H1 (cell line): ENCODE measurements around the gene HOXD11. TPM values are rescaled to one million over a fixed set of nuclear protein-coding genes. Genes with fewer than 3 reads are reported as not detected.

Source experiments
- CTCF ChIA-PET: fragments of 300-600 bp; sonication (Branson Sonifier 250); formaldehyde crosslinking; loops from one replicate; lab custom pipeline; 2021; ENCODE audit not compliant: partially characterized antibody; lab: Charles Lee
- POLR2A ChIA-PET: fragments of 300-600 bp; sonication (Branson Sonifier 250); formaldehyde crosslinking; loops from one replicate; lab custom pipeline; 2021; ENCODE audit warnings: inconsistent platforms; ENCODE audit not compliant: partially characterized antibody; lab: Charles Lee
- DNase-seq, 2 experiments: peaks; one replicate each; pipeline versions ENCODE4 v3.0.0 to v3.0.0-alpha.2; 2010 to 2022; ENCODE audit warnings: low spot score in 2 of 2, low read depth in 1 of 2, mixed read lengths in 1 of 2
- FAIRE-seq: peaks from 2 replicates; lab custom pipeline; 2011; peaks lifted over from hg19 to GRCh38; lab: Jason Lieb, UNC
- H2AFZ ChIP-seq: 2 replicates; pipeline ENCODE4 v1.8.1; 2012; ENCODE audit warnings: low read length, inconsistent platforms
- H2AK5ac ChIP-seq: 2 replicates; pipeline ENCODE4 v1.6.1; 2013; ENCODE audit warnings: low read depth, low read length
- H2BK120ac ChIP-seq: replicated peaks from 2 replicates; pipeline ENCODE3; 2013; ENCODE audit warnings: low read depth, low read length, inconsistent platforms
- H2BK12ac ChIP-seq: 2 replicates; pipeline ENCODE4 v1.6.1; 2013; ENCODE audit warnings: low read depth, low read length
- H2BK15ac ChIP-seq: 2 replicates; pipeline ENCODE4 v1.6.1; 2013; ENCODE audit warnings: low read length
- H2BK20ac ChIP-seq: 2 replicates; pipeline ENCODE4 v1.6.1; 2013; ENCODE audit warnings: low read length
- H2BK5ac ChIP-seq: 2 replicates; pipeline ENCODE4 v1.6.1; 2013; ENCODE audit warnings: low read depth, low read length
- H3K14ac ChIP-seq: 2 replicates; pipeline ENCODE4 v1.6.1; 2013; ENCODE audit warnings: inconsistent platforms; ENCODE audit not compliant: insufficient read length
- H3K18ac ChIP-seq: 2 replicates; pipeline ENCODE4 v1.6.1; 2013; ENCODE audit warnings: low read length; ENCODE audit errors: extremely low read depth
- H3K23ac ChIP-seq: 2 replicates; pipeline ENCODE4 v1.6.1; 2013; ENCODE audit warnings: inconsistent platforms; ENCODE audit not compliant: insufficient read length
- H3K23me2 ChIP-seq: 2 replicates; pipeline ENCODE4 v1.6.1; 2013; ENCODE audit warnings: low read depth, low read length
- H3K27ac ChIP-seq: 2 replicates; pipeline ENCODE4 v1.6.1; 2011; ENCODE audit warnings: low read depth, low read length, inconsistent platforms
- H3K27me3 ChIP-seq, 4 experiments: replicated peaks in 1 of 4; 1 replicate in 1 of 4; 2 replicates in 3 of 4; pipeline versions ENCODE4 v1.6.1 to v1.8.1; 2011 to 2013; ENCODE audit warnings: low read length in 3 of 4, mild to moderate bottlenecking in 3 of 4, inconsistent platforms in 2 of 4, mixed read lengths in 2 of 4, moderate library complexity in 1 of 4; ENCODE audit not compliant: control insufficient read depth in 3 of 4, insufficient read depth in 3 of 4; ENCODE audit errors: extremely low read depth in 1 of 4
- H3K36me3 ChIP-seq, 4 experiments: 2 replicates each; pipeline versions ENCODE4 v1.6.1 to v1.8.1; 2011 to 2013; ENCODE audit warnings: mild to moderate bottlenecking in 4 of 4, low read length in 3 of 4, moderate library complexity in 2 of 4, control low read depth in 1 of 4, inconsistent platforms in 1 of 4; ENCODE audit not compliant: insufficient read depth in 4 of 4, control insufficient read depth in 2 of 4
- H3K4ac ChIP-seq: replicated peaks from 2 replicates; pipeline ENCODE3; 2013; ENCODE audit warnings: low read length, low read depth, mixed read lengths, inconsistent platforms; ENCODE audit not compliant: insufficient read length
- H3K4me1 ChIP-seq, 4 experiments: replicated peaks in 1 of 4; 1 replicate in 1 of 4; 2 replicates in 3 of 4; pipeline versions ENCODE4 v1.6.1 to v1.8.1; 2011 to 2013; ENCODE audit warnings: low read length in 3 of 4, inconsistent platforms in 2 of 4, mixed read lengths in 1 of 4; ENCODE audit not compliant: insufficient read depth in 4 of 4, control insufficient read depth in 3 of 4
- H3K4me2 ChIP-seq, 2 experiments: 2 replicates each; pipeline versions ENCODE4 v1.6.1 to v1.8.1; 2011 to 2013; ENCODE audit warnings: low read depth in 2 of 2, low read length in 2 of 2, control low read depth in 1 of 2, inconsistent platforms in 1 of 2, mild to moderate bottlenecking in 1 of 2; ENCODE audit not compliant: insufficient read depth in 1 of 2
- H3K4me3 ChIP-seq, 4 experiments: fragments of 200-600, 300-600 bp in 1 of 4; sonication (generic), shearing (Covaris generic), sonication (Bioruptor Twin) in 1 of 4; 2 replicates each; pipeline versions ENCODE4 v1.5.1 to v1.8.1; 2011 to 2016; ENCODE audit warnings: low read length in 4 of 4, low read depth in 3 of 4, control low read depth in 2 of 4, inconsistent platforms in 2 of 4, mild to moderate bottlenecking in 2 of 4, mixed read lengths in 1 of 4, moderate library complexity in 1 of 4; ENCODE audit not compliant: insufficient read depth in 2 of 4; ENCODE audit errors: extremely low read depth in 1 of 4
- H3K56ac ChIP-seq: replicated peaks from 2 replicates; pipeline ENCODE3; 2013; ENCODE audit warnings: low read depth, mild to moderate bottlenecking, mixed read lengths, low read length, inconsistent platforms; ENCODE audit not compliant: insufficient read length
- H3K79me1 ChIP-seq: 2 replicates; pipeline ENCODE4 v1.6.1; 2013; ENCODE audit warnings: low read depth, low read length, control low read depth
- H3K79me2 ChIP-seq, 2 experiments: 2 replicates each; pipeline versions ENCODE4 v1.6.1 to v1.8.1; 2012 to 2013; ENCODE audit warnings: low read length in 2 of 2, mild to moderate bottlenecking in 2 of 2, inconsistent platforms in 1 of 2; ENCODE audit not compliant: insufficient read depth in 2 of 2, control insufficient read depth in 1 of 2
- H3K9ac ChIP-seq, 4 experiments: replicated peaks in 1 of 4; 1 replicate in 1 of 4; 2 replicates in 3 of 4; pipeline versions ENCODE4 v1.6.1 to v1.8.1; 2011 to 2013; ENCODE audit warnings: low read depth in 3 of 4, low read length in 3 of 4, control low read depth in 2 of 4, mild to moderate bottlenecking in 2 of 4, moderate library complexity in 2 of 4, inconsistent platforms in 1 of 4; ENCODE audit errors: extremely low read depth in 1 of 4
- H3K9me3 ChIP-seq, 2 experiments: 2 replicates each; pipeline versions ENCODE4 v1.6.1 to v1.8.1; 2012 to 2013; ENCODE audit warnings: mild to moderate bottlenecking in 2 of 2, moderate library complexity in 2 of 2, control low read depth in 1 of 2, inconsistent platforms in 1 of 2, low read depth in 1 of 2, low read length in 1 of 2, mixed read lengths in 1 of 2; ENCODE audit not compliant: insufficient read depth in 2 of 2
- H4K20me1 ChIP-seq, 2 experiments: replicated peaks in 1 of 2; 2 replicates each; pipeline versions ENCODE3 to v1.8.1; 2011 to 2013; ENCODE audit warnings: inconsistent platforms in 2 of 2, low read length in 2 of 2, mild to moderate bottlenecking in 1 of 2; ENCODE audit not compliant: insufficient read depth in 2 of 2, control insufficient read depth in 1 of 2
- H4K5ac ChIP-seq: 2 replicates; pipeline ENCODE4 v1.6.1; 2013; ENCODE audit warnings: low read length, low read depth, mixed read lengths, inconsistent platforms; ENCODE audit not compliant: insufficient read length
- H4K8ac ChIP-seq: 2 replicates; pipeline ENCODE4 v1.8.0; 2013; ENCODE audit warnings: mild to moderate bottlenecking, moderate library complexity, low read length, inconsistent platforms; ENCODE audit not compliant: insufficient read depth; ENCODE audit errors: extremely low read depth
- H4K91ac ChIP-seq: replicated peaks from 2 replicates; pipeline ENCODE3; 2013; ENCODE audit warnings: low read length, mixed read lengths, inconsistent platforms; ENCODE audit not compliant: insufficient read length
- CHD1 ChIP-seq: IDR thresholded peaks from 2 replicates; pipeline ENCODE4 v1.6.1; 2012; ENCODE audit warnings: low read depth, low read length, improper control_type of control experiment
- CREB1 ChIP-seq: IDR thresholded peaks from 2 replicates; pipeline ENCODE4 v1.6.1; 2012; ENCODE audit warnings: inconsistent platforms
- CTBP2 ChIP-seq: IDR thresholded peaks from 2 replicates; pipeline ENCODE4 v1.7.0; 2011; ENCODE audit warnings: borderline replicate concordance, mild to moderate bottlenecking, moderate library complexity, mixed read lengths, low read length; ENCODE audit not compliant: insufficient read depth, insufficient read length
- FOSL1 ChIP-seq: IDR thresholded peaks from 2 replicates; pipeline ENCODE4 v1.6.1; 2011; ENCODE audit warnings: mild to moderate bottlenecking, low read depth, low read length, moderate library complexity; ENCODE audit not compliant: insufficient read depth
- JUN ChIP-seq: IDR thresholded peaks from 2 replicates; pipeline ENCODE4 v1.6.1; 2011; ENCODE audit warnings: low read depth, mild to moderate bottlenecking, improper control_type of control experiment, low read length
- NANOG ChIP-seq: IDR thresholded peaks from 2 replicates; pipeline ENCODE4 v1.6.1; 2011; ENCODE audit warnings: low read length, low read depth, mild to moderate bottlenecking, inconsistent platforms; ENCODE audit not compliant: insufficient read depth, poor library complexity, severe bottlenecking
- RBBP5 ChIP-seq: IDR thresholded peaks from 2 replicates; pipeline ENCODE4 v1.7.1; 2012; ENCODE audit warnings: low read depth, mild to moderate bottlenecking, inconsistent platforms, low read length, moderate library complexity, borderline replicate concordance
- RNF2 ChIP-seq: fragments of 200-900, 300-1000 bp; sonication (generic); IDR thresholded peaks from 2 replicates; pipeline ENCODE4 v1.7.1; 2016; ENCODE audit warnings: borderline replicate concordance, low read depth, mild to moderate bottlenecking, antibody characterized with exemption, low read length; ENCODE audit not compliant: poor library complexity, severe bottlenecking; ENCODE audit errors: missing control alignments
- SP2 ChIP-seq: IDR thresholded peaks from 2 replicates; pipeline ENCODE4 v1.6.1; 2012; ENCODE audit warnings: mild to moderate bottlenecking, low read length, inconsistent platforms
- TCF12 ChIP-seq: IDR thresholded peaks from 2 replicates; pipeline ENCODE4 v1.6.1; 2011; ENCODE audit warnings: low read depth, mild to moderate bottlenecking, low read length
- WGBS, 2 experiments: shearing (Covaris generic) in 1 of 2; methylation state at CpG; one replicate each; pipeline versions ENCODE4 v1.1.6 to v1.1.7; 2013 to 2015; ENCODE audit warnings: low lambda C conversion rate in 2 of 2, mixed read lengths in 2 of 2, inconsistent platforms in 1 of 2, low coverage in 1 of 2, missing lambda C conversion rate in 1 of 2; ENCODE audit not compliant: insufficient replicate concordance in 2 of 2, insufficient coverage in 1 of 2, insufficient read length in 1 of 2; ENCODE audit errors: extremely low coverage in 1 of 2, missing lambda C conversion rate in 1 of 2; 5-methylcytosine and 5-hydroxymethylcytosine counted together
- polyA plus RNA-seq, 7 experiments: library from polyadenylated mRNA; depleted of rRNA in 3 of 7; stranded (reverse) in 5 of 7; unstranded in 2 of 7; fragments of >200 nt in 5 of 7; fragments of 200-250 nt in 2 of 7; gene quantifications; 1 replicate in 5 of 7; 2 replicates in 1 of 7; 4 replicates in 1 of 7; pipeline versions ENCODE4 v1.2.1 to v1.2.3, GENCODE V29; 2011 to 2013; ENCODE audit warnings: missing spikeins in 2 of 7, mixed read lengths in 2 of 7
- total RNA-seq: library from RNA; stranded (reverse); fragmentation: NEBNext Ultra II Directional; extraction: Animal tissue kit (Norgen Biotek cat#: 25700); gene quantifications from 2 replicates; pipeline ENCODE4 v1.2.1, GENCODE V29; 2021

HOXD11 gene
- total and polyA plus RNA-seq, 2 of the 8 experiments (the other 6 are each of a cell fraction or from before 2014, with no cell fraction given): not detected

GRCh38 chr2:176105078-176105729 is 1.9 kb upstream of the HOXD11 start:
- Histone ChIP-seq H3K79me1 (no peaks in the 10 kb centered on the region), H2BK5ac (0 out of 2 replicates have a peak overlapping the region, but pooled peaks have one; percentile 24), H3K27me3 (peaks cover 98 to 99% (median 99%) of the 10 kb centered on the region in 4 experiments), H3K23ac (no peak overlapping the region), H3K23me2 (0 out of 2 replicates have a peak, but pooled peaks cover 2% of the 10 kb centered on the region), H2BK120ac (no peak overlapping the region), H3K27ac (no peak overlapping the region), H2BK20ac (no peak overlapping the region), H2AFZ (no peak overlapping the region), H4K8ac (peak overlapping the region; percentile 79; the same call in 1 of the 2 replicates), H3K9me3 (no peaks in the 10 kb centered on the region), H3K36me3 (peaks cover 0 to 4% (median 0%) of the 10 kb centered on the region in 4 experiments; a peak in 1 of 8 replicates), H3K9ac (no peak overlapping the region), H3K4me1 (peaks cover 0 to 24% (median 13%) of the 10 kb centered on the region in 4 experiments; a peak in 5 of 7 replicates), H2AK5ac (no peak overlapping the region), H3K79me2 (no peaks in the 10 kb centered on the region), H4K20me1 (peaks cover 12 to 47% of the 10 kb centered on the region in 2 experiments), H4K91ac (no peak overlapping the region), H4K5ac (no peak overlapping the region), H3K56ac (no peak overlapping the region), H3K4me2 (peak overlapping the region; percentile 42 to 62; a peak in 3 of 4 replicates), H3K4me3 (peak overlapping the region in 1 of 4 experiments; percentile 50; a peak in 2 of 8 replicates), H3K4ac (no peak overlapping the region), H3K18ac (no peak overlapping the region; the same call in none of the 2 replicates), H2BK12ac (peak overlapping the region; percentile 94; the same call in 1 of the 2 replicates), H3K14ac (no peak overlapping the region), H2BK15ac (peak overlapping the region; percentile 88; the same call in 1 of the 2 replicates)
- ChIA-PET POLR2A (interaction anchor here (0.6 to 2.5 kb wide), 6 partner anchors 8 to 82 kb away, joined by 3 to 12 read pairs (median 4); no protein-coding TSS in a partner anchor), CTCF (interaction anchor here (0.6 to 4.6 kb wide), 12 partner anchors 8 to 1923 kb away, joined by 3 to 20 read pairs (median 7); partner anchors contain the start of gene HOXD10)
- FAIRE-seq: no peak
- 4% methylated on average over 23 of the region's 25 CpGs; no CpG with 5 or more reads in 1 of the 2 experiments for WGBS, 2 experiments
- peak in 1 of 2 experiments; percentile 67 for DNase-seq
- TF ChIP-seq RNF2: peak; percentile 63
- no peak for TF ChIP-seq RBBP5
- no peak for TF ChIP-seq TCF12
- TF ChIP-seq SP2: no peak
- TF ChIP-seq CREB1: no peak
- peak; percentile 61 for TF ChIP-seq CTBP2
- TF ChIP-seq CHD1: no peak
- TF ChIP-seq FOSL1: no peak
- no peak for TF ChIP-seq NANOG
- no peak for TF ChIP-seq JUN
